ENCODE data around the gene CYB5A. TPM values are rescaled to one million over a fixed set of nuclear protein-coding genes. Genes with fewer than 3 reads are reported as not detected.

The CYB5A gene
- total RNA-seq, 3 donors from 2014 or later (not counting 1 experiment from before 2014, with no cell fraction given) = 10.4 to 14.6 (median 13.0) TPM

- DNase-seq (no peak), ATAC-seq (no peak)
- Mint-ChIP-seq H3K36me3 (no peaks in the 10 kb centered on the region), H3K4me3 (no peak overlapping the region), H3K27ac (no peak overlapping the region), H3K9me3 (no peaks in the 10 kb centered on the region), H3K4me1 (no peaks in the 10 kb centered on the region), H3K27me3 (ENCODE audit: low read depth in 2 of 2) (peaks cover 10 to 14% of the 10 kb centered on the region in 2 donors)
- Histone ChIP-seq H3K27ac (ENCODE audit: low read length) (no peak overlapping the region), H3K27me3 (ENCODE audit: control insufficient read depth, insufficient read depth, low read length) (peaks cover 5% of the 10 kb centered on the region), H3K4me1 (ENCODE audit: control insufficient read depth, insufficient read depth, low read length) (no peaks in the 10 kb centered on the region), H3K4me3 (ENCODE audit: low read length) (no peak overlapping the region), H3K9me3 (ENCODE audit: control insufficient read depth, insufficient read depth, low read length) (no peaks in the 10 kb centered on the region), H3K36me3 (ENCODE audit: control insufficient read depth, insufficient read depth, low read length) (no peaks in the 10 kb centered on the region)
- no peak for TF ChIP-seq CTCF (IDR thresholded peaks at IDR 0.05)
- intact Hi-C loops (cut with micrococcal nuclease) = loop anchor here (10.0 kb wide), 1 partner anchor 1572 kb away; no protein-coding TSS in a partner anchor
Observed at GRCh38 chr18:74336656-74337055, 44.9 kb upstream of the CYB5A start.

GRCh38 chr18:74334242-74334893, 42.6 kb upstream of the CYB5A start:
- H3K27ac Mint-ChIP-seq = no peak overlapping the region
- ATAC-seq (no peak), DNase-seq (no peak)
- H3K4me1 Mint-ChIP-seq = no peaks in the 10 kb centered on the region
- intact Hi-C loops (cut with micrococcal nuclease) = loop anchor here (10.0 kb wide), 1 partner anchor 1570 kb away; no protein-coding TSS in a partner anchor
- Histone ChIP-seq H3K9me3 (ENCODE audit: control insufficient read depth, insufficient read depth, low read length) (no peaks in the 10 kb centered on the region), H3K27me3 (ENCODE audit: control insufficient read depth, insufficient read depth, low read length) (peaks cover 5% of the 10 kb centered on the region), H3K27ac (ENCODE audit: low read length) (no peak overlapping the region), H3K4me1 (ENCODE audit: control insufficient read depth, insufficient read depth, low read length) (no peaks in the 10 kb centered on the region), H3K36me3 (ENCODE audit: control insufficient read depth, insufficient read depth, low read length) (no peaks in the 10 kb centered on the region), H3K4me3 (ENCODE audit: low read length) (no peak overlapping the region)
- TF ChIP-seq CTCF (IDR thresholded peaks at IDR 0.05) = no peak
- H3K4me3 Mint-ChIP-seq = no peak overlapping the region
- H3K9me3 Mint-ChIP-seq = no peaks in the 10 kb centered on the region
- H3K36me3 Mint-ChIP-seq = no peaks in the 10 kb centered on the region
- H3K27me3 Mint-ChIP-seq (ENCODE audit: low read depth in 2 of 2) = peaks cover 8 to 9% of the 10 kb centered on the region in 2 donors

- ATAC-seq (no peak), DNase-seq (no peak)
- H3K27ac ChIP-seq (ENCODE audit: low read length) = no peak overlapping the region
- no peaks in the 10 kb centered on the region for H3K27me3 ChIP-seq (ENCODE audit: control insufficient read depth, insufficient read depth, low read length)
- WGBS (ENCODE audit: insufficient coverage) = 44% methylated on average over 1 of the region's 1 CpG
- no peaks in the 10 kb centered on the region for H3K9me3 Mint-ChIP-seq
- peaks cover 7 to 9% of the 10 kb centered on the region in 2 donors for H3K27me3 Mint-ChIP-seq (ENCODE audit: low read depth in 2 of 2)
- H3K36me3 Mint-ChIP-seq = no peaks in the 10 kb centered on the region
- no peaks in the 10 kb centered on the region for H3K9me3 ChIP-seq (ENCODE audit: control insufficient read depth, insufficient read depth, low read length)
- no peak overlapping the region for H3K27ac Mint-ChIP-seq
- no peaks in the 10 kb centered on the region for H3K4me1 Mint-ChIP-seq
- intact Hi-C loops (cut with micrococcal nuclease) = loop anchor here (10.0 kb wide), 1 partner anchor 1568 kb away; no protein-coding TSS in a partner anchor
- no peak overlapping the region for H3K4me3 ChIP-seq (ENCODE audit: low read length)
- TF ChIP-seq CTCF (IDR thresholded peaks at IDR 0.05) = no peak
- no peaks in the 10 kb centered on the region for H3K36me3 ChIP-seq (ENCODE audit: control insufficient read depth, insufficient read depth, low read length)
- no peak overlapping the region for H3K4me3 Mint-ChIP-seq
- H3K4me1 ChIP-seq (ENCODE audit: control insufficient read depth, insufficient read depth, low read length) = no peaks in the 10 kb centered on the region
Observed at GRCh38 chr18:74333091-74333490, 41.3 kb upstream of the CYB5A start.

GRCh38 chr18:74331404-74331803, 39.6 kb upstream of the CYB5A start:
- peaks cover 7% of the 10 kb centered on the region in 2 donors for H3K27me3 Mint-ChIP-seq (ENCODE audit: low read depth in 2 of 2)
- Histone ChIP-seq H3K4me3 (ENCODE audit: low read length) (no peak overlapping the region), H3K27me3 (ENCODE audit: control insufficient read depth, insufficient read depth, low read length) (no peaks in the 10 kb centered on the region), H3K4me1 (ENCODE audit: control insufficient read depth, insufficient read depth, low read length) (no peaks in the 10 kb centered on the region), H3K27ac (ENCODE audit: low read length) (no peak overlapping the region), H3K36me3 (ENCODE audit: control insufficient read depth, insufficient read depth, low read length) (no peaks in the 10 kb centered on the region), H3K9me3 (ENCODE audit: control insufficient read depth, insufficient read depth, low read length) (no peaks in the 10 kb centered on the region)
- intact Hi-C loops (cut with micrococcal nuclease) = loop anchor here (10.0 kb wide), 1 partner anchor 1567 kb away; no protein-coding TSS in a partner anchor
- no peaks in the 10 kb centered on the region for H3K36me3 Mint-ChIP-seq
- no peak overlapping the region for H3K27ac Mint-ChIP-seq
- H3K4me1 Mint-ChIP-seq = no peaks in the 10 kb centered on the region
- H3K9me3 Mint-ChIP-seq = no peaks in the 10 kb centered on the region
- WGBS (ENCODE audit: insufficient coverage) = 81% methylated on average over 2 of the region's 2 CpGs
- TF ChIP-seq CTCF (IDR thresholded peaks at IDR 0.05) = no peak
- peak in 1 of 3 donors; percentile 39 for ATAC-seq
- no peak overlapping the region for H3K4me3 Mint-ChIP-seq
- no peak for DNase-seq
